Fibroblast of skin of abdomen (primary cell): ENCODE results near the gene SFTPD.
"Not testable (repeated sequence)": the region's sequence is repeated elsewhere in the genome, so short reads cannot be mapped to it uniquely, and the experiment has no call there.

Experiments used
- DNase-seq: peaks from one replicate; pipeline ENCODE4 v3.0.0-alpha.2; 2013

Gene SFTPD

DNA sequence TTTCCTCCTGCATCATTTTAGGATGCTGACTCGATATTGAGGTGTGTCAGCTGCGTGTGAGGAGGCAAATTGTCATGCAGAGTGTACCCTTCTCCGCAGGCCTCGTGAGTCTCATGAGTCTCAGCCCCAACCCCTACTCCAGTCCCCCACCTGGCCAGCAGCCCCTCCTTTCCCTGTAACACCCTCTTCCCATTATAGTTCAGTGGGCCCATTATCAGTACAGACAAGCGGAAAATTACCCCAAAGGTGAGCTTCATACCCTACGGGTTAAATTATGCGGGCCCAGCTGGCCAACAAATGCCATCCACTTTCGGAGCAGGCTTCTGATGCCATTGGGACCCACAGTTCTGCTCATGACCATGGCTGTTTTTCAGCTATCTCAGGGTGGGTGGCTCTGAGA lies 25.2 kb downstream of the SFTPD start:
- DNase-seq = no peak

DNA sequence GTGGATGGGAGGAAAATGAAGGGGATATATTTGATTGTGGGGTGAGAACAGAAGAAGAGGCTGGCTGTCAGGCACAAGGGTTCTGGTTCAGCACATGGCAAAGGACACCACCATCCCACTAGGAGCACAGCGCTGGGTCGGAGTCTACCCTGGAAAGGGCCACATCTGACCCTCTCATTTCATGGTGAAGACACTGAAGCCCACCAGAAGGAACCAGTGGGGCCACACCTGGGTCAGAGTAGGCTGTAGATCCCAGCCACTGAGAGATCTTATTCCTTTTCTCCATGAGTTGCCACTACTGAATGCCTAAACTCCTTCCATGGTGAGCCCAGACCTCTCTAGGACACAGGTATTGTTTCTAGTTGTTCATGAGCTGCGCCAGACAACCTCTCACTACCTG lies 25.8 kb downstream of the SFTPD start:
- no peak for DNase-seq

DNA sequence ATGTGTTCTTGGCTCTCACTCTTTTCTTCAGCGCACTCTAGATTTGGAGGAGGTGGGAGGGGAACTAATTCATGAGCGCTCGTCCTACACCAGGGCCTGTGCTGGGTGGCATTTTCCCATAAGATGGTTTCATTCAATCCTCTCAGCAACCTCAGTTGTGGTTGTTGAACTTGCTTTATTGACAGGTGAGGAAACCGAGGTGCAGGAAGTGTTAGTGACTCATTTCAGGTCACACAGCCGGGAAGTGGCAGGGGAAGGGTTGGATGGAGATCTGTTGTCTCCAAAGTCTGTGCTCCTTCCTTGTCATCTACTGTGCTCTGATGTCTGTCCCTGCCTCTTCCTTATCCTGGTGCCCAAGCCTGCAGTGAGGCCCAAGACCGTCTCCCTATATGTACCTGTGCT lies 26.9 kb downstream of the SFTPD start:
- DNase-seq = not testable (repeated sequence)

DNA sequence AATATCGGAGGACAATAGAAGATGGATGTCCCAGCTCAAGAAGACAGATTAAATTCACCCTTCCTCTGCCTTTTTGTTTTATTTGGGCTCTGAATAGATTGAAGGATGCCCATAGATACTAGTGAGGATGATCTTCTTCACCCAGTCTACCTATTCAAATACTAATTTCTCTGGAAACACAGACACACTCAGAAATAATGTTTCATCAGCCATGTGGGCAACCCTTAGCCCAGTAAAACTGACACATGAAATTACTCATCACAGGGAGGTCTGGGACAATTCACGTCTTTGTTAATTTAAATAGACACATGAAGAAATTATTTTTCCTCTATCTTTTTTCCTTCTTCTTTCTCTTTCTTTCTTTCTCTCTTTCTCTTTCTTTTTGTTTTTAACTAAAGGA lies 33.1 kb downstream of the SFTPD start:
- not testable (repeated sequence) for DNase-seq

DNA sequence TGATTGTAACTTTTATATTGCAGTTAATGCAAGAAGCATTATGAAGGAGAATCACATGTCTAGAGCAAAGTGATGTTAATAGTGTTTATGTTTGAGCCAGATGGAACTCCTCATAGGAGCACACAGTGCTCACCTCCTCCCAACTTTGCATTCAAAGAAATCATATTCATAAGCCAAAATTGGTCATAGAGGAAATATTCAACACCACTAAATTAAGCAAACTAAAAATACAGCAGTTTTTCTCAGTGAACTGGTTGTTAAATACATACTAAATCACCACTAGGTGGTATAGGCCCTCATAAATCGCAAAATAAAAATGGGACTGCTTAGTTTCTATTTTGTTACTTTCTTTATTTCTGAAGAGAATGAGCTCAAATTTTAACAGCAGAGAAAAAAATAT lies 34.4 kb downstream of the SFTPD start:
- not testable (repeated sequence) for DNase-seq

DNA sequence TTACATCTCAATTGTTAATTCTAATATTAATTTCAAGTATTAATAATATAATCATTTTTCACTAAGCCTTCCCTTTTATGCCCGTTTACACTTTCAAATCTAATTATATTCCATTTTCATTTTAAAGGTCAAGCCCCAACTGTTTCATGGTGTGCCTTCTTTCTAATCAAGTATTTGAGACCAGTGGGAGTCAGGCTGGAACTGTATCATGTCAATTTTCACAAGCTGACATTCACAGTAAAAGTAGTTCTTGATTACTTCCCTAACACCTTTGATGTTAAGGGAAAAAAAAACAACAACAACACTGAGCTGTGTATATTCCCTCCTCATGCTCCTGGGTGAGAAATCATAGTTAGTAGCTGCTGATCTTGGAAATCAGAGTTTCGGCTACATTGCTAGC lies 38.1 kb downstream of the SFTPD start:
- no peak for DNase-seq

DNA sequence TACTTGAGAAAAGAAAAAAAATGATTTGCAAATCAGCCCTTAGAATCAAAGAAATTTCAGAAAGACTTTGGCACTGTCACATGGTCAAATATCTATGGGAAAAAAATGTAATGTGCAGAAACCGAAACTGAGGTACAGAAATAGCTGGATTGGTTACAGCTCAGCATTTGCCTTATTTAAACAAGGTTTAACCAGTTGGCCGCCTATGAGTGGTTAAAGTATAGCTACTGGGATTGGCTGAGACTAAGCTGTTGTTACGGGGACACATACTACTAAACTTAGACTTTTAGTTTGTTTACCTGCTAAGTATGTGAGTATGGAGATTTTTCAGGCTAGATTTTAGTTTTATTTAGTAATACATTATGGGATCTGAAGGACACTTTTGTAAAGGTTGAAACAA lies 38.6 kb downstream of the SFTPD start:
- no peak for DNase-seq

DNA sequence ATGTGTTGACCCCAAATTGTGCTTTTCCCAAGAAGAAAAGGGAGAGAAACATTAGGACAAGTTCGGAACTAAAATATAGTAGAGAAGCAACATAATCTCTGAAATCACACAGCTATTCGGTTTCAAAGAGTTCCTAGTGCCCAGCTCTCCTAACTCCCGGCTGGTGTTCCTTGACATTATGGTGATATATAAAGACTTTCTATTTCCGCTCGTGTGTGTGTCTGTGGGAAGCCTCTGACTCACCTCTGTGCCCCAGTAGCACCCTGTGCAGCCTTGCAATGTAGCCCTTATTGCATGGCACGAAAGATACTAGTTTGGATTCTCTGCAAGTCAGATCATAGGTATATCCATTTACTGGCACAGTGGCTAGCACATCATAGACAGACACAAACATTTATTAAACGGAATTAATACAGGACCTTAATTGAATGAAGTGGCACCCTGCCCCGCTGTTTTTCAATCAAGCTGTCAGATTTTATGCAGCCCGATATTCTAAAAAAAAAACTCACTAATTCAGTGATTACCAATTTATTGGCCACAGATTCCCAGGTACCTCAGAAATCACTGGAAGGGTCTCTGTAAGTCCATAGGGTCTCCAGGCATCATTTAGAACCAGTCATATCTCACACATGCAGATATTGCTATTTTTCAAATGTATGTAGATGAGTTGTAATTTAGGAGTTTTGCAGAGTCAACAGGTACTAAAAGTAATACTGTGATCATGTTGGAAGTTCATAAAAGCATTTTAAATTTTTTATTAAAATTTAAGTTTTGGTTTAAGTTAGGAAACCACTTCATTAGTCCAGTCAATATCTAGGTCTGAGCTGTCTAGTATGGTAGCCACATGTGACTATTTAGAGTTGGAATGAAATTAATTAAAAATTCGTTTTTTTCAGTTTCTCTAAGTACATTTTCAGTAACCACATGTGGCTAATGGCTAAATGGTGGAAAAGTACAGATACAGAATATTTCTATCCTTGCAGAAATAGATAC lies 43.3 kb downstream of the SFTPD start:
- DNase-seq = peak; percentile 32

DNA sequence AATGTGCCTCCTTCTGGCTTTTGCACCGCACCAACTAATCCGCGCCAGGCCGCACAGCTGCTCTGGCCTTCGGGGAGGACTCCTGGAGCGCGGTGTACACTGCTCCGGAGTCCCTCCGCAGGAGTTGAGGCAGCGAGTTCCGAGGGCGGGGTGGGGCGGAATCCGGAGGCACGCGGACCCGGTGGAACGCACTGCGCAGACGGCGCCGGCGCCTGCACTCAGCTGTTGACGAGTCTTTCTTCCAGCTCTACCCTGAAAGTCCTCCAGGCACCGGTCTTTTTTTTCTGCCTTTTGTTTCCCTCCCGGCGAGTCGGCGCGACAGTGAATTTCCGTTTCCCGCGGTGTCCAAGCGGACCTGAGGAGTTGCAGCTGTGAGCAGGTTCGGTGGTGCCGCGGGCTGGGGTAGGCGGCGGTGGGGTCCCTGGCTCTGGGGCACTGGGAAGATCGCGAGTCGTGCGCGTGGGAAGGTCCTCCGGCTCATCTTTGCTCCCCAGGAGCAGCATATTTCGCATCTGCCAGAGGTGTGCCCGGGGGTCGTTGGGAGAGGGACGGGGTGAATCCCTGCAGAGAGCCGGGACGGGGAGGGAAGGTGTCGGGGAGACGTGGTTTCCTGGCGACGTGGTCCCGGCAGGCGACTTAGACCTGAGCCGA lies 44.1 kb downstream of the SFTPD start:
- peak; percentile 74 for DNase-seq

DNA sequence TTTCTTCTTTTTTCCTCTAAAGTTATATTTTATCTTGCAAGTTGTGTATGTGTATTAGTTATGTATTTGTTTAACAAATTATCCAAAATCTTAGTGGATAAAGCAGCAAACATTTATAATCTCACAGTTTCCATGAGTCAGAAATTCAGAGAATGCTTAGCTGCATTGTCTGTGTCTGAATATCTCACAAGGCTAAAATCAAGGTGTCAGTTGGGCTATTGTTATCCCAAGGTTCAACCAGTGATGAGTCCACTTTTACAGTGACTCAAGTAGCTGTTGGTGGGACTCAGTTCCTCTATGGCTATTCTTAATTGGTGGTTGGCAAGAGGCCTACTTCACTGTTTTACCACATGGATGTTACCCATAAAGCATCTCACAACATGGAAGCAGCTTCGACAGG lies 47.3 kb downstream of the SFTPD start:
- peak; percentile 1 for DNase-seq

DNA sequence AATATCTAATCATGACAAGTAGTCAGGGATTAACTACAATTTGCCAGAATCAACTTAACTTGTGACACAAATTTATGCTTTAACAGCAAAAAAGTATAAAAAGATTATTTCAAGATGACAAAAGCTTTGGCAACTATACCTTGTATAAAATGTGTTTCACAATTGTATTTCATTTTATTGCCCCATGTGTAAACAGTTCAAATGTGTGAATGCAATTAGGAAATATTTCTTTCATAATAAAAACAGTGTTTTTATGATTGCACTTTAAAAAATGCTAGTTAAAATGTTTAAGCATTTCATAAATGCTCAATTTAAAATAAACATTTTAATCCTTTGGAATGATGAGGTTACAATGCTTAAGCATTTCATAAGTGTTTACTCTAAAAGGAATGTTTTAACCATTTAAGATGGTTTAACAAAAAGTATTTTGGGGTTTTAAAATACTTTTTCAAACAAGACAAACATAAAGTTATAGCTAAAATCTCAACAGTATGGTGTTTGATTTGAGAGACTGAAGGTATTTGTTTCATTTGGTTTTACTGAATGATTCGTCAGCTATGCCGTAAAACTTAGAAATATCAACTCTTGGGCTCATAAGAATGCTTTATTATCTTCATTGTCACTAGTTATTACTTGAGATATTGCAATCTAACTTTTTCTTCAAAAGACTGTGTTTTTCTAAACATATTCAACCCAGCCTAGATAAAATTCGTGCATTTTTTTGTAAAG lies 50.1 kb downstream of the SFTPD start:
- DNase-seq = peak; percentile 2

DNA sequence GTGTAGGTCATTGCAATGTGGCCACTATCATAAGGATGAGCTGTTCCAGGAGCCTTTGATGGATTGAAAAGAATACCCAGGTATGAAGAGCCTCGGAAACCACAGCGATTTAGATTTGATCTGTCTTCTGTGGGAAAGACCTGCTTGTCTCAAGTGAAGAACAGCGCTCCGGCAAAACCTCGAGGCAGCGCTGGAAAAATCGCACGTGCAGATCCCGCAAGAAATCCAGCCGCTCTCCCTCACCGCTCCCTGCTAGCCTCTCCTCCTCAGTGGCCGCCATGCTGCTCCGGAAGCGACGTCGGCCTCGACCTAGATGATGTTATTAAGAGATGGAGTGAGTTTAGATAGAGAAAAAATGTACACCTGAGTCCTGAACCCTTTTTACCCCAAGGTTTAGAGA lies 56.0 kb downstream of the SFTPD start:
- DNase-seq = not testable (repeated sequence)

DNA sequence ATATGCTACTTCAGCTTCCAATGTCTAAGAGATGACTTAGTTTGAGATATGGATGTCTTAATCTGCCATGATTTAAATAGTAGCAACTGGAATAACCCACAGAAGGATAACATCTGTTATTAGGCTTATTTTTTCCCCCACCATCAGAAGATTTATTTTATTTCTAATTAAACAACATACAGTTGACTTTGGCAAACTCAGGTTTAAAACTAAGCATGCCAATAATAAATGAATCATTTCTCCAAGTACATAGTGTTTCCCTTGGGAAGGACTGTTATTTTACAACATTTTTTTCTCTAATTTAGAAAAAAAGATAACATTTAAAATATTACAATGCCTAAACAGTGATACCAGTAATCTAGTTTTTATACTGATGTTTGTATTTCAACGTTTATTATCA lies 58.4 kb downstream of the SFTPD start:
- DNase-seq = no peak

DNA sequence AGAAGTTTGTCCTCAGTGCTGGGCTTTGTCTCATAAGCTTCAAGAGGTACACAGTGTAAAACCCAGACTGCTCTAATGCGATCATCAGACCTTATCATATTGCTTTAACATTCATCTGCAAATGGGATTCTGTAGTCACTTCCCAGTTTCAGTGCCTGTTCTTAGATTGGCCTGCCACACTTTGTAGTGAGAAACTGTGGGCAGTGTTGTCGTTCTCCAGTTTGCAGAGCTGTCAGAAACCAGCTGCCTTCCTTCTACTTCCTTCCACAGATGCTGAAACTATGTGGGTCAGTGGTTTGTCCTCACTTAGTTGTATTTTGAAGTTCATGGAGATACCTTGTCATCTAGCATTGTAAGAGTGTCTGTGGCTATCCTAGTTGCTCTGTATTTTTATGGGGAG lies 59.9 kb downstream of the SFTPD start:
- not testable (repeated sequence) for DNase-seq
